ENCODE results near the gene CFAP161.

CFAP161 gene

DNA sequence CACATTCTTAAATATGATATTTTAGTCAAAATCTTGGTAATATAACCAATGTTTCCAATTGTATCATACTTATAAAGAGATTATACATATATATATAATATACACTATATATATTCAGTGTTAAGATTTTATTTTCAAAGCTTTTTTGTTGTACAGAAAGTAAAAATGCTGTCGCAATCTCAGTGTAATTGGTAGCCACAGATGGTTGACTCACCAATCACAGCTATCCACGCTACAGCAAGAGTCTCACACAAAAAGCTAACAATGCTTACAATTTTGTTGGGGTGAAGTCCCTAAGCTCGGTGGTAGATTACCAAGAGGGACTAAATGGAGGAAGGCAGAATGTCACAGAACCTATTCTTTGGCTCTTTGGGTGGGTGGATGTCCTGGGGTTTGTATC is 16.9 kb upstream of the CFAP161 start:
- TF ChIP-seq, protein P1, sequence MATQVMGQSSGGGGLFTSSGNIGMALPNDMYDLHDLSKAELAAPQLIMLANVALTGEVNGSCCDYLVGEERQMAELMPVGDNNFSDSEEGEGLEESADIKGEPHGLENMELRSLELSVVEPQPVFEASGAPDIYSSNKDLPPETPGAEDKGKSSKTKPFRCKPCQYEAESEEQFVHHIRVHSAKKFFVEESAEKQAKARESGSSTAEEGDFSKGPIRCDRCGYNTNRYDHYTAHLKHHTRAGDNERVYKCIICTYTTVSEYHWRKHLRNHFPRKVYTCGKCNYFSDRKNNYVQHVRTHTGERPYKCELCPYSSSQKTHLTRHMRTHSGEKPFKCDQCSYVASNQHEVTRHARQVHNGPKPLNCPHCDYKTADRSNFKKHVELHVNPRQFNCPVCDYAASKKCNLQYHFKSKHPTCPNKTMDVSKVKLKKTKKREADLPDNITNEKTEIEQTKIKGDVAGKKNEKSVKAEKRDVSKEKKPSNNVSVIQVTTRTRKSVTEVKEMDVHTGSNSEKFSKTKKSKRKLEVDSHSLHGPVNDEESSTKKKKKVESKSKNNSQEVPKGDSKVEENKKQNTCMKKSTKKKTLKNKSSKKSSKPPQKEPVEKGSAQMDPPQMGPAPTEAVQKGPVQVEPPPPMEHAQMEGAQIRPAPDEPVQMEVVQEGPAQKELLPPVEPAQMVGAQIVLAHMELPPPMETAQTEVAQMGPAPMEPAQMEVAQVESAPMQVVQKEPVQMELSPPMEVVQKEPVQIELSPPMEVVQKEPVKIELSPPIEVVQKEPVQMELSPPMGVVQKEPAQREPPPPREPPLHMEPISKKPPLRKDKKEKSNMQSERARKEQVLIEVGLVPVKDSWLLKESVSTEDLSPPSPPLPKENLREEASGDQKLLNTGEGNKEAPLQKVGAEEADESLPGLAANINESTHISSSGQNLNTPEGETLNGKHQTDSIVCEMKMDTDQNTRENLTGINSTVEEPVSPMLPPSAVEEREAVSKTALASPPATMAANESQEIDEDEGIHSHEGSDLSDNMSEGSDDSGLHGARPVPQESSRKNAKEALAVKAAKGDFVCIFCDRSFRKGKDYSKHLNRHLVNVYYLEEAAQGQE (IDR thresholded peaks at IDR 0.05; ENCODE audit: insufficient read depth in 1 of 2, low read depth in 2 of 2, low read length in 2 of 2) = no peak
- TF ChIP-seq POLR2AphosphoS5 (IDR thresholded peaks at IDR 0.05; ENCODE audit: low read depth, low read length) (no peak), TAF1 (IDR thresholded peaks at IDR 0.05; ENCODE audit: borderline replicate concordance, insufficient read depth, low read length) (no peak)

DNA sequence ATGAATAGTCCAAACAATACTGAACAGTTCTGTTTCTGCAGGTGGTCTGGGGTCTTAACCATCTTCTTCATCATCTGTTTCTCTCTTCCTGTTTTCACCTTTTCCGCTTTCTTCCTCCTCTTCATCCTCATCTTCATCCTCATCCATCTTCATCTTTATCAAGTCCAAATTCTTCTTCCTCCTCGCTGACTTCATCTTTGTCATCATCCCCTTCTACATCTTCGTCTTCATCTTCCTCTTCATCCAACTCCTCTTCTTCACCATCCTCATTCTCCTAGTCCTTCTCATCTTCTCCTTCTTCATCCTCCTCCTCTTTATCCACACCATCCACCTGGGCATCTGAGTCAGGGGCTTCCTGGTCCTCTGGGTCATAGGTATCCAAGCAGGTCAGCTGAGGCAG is 16.5 kb upstream of the CFAP161 start:
- TF ChIP-seq POLR2AphosphoS5 (IDR thresholded peaks at IDR 0.05; ENCODE audit: low read depth, low read length) = no peak
- no peak for TF ChIP-seq FOXP2 (optimal IDR thresholded peaks at IDR 0.05; ENCODE audit: borderline replicate concordance, extremely low read depth, extremely low read length, insufficient read depth)
- no peak for TF ChIP-seq TAF1 (IDR thresholded peaks at IDR 0.05; ENCODE audit: borderline replicate concordance, insufficient read depth, low read length)
- TF ChIP-seq, protein P1 (IDR thresholded peaks at IDR 0.05; ENCODE audit: insufficient read depth in 1 of 2, low read depth in 2 of 2, low read length in 2 of 2) = no peak
- TF ChIP-seq SIN3A (IDR thresholded peaks at IDR 0.05; ENCODE audit: borderline replicate concordance, insufficient read depth, low read length) = no peak

DNA sequence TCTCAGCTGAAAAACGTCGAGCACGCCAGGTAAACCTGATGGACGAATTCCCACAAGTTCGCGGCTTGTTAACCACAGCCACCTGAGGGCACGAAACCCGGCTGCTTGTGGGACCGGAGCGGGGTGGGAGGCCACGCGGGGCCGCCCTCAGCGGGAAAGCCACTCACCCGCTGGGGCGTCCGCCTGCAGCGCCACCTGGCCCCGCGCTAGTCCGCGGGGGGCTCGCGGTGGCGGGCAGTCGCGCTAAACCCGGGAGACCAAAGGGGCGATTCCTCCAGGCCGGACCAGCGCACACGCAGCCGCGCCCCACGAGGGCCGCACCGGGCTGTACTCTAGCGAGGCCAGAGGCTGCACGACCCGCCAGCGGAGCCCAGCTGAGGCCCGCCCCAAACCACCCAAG is 15.7 kb upstream of the CFAP161 start:
- TF ChIP-seq FOXP2 (optimal IDR thresholded peaks at IDR 0.05; ENCODE audit: borderline replicate concordance, extremely low read depth, extremely low read length, insufficient read depth) (no peak), TAF1 (IDR thresholded peaks at IDR 0.05; ENCODE audit: borderline replicate concordance, insufficient read depth, low read length) (no peak), POLR2AphosphoS5 (IDR thresholded peaks at IDR 0.05; ENCODE audit: low read depth, low read length) (no peak), SIN3A (IDR thresholded peaks at IDR 0.05; ENCODE audit: borderline replicate concordance, insufficient read depth, low read length) (no peak)
- TF ChIP-seq, protein P1 (IDR thresholded peaks at IDR 0.05; ENCODE audit: insufficient read depth in 1 of 2, low read depth in 2 of 2, low read length in 2 of 2) = no peak

DNA sequence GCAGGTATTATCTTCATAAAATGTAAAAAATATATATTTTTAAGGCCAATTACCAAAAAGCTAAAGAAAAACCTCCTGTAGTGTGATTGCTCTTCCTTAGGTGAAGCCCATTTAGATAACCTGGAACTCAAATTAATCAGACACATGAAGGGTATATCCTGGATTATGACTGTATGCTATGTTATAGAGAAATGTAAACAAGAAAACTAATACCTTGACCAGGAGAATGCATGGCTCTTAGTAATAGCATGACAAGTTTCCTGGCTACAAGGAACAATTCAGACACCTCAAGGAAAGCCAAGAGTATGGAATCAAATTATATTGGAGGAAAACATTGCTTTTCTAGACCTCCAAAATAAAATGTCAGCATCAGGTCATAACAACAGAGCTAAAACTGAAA is 14.0 kb upstream of the CFAP161 start:
- TF ChIP-seq TAF1 (IDR thresholded peaks at IDR 0.05; ENCODE audit: borderline replicate concordance, insufficient read depth, low read length) = no peak
- TF ChIP-seq FOXP2 (optimal IDR thresholded peaks at IDR 0.05; ENCODE audit: borderline replicate concordance, extremely low read depth, extremely low read length, insufficient read depth) = no peak
- TF ChIP-seq, protein P1 (IDR thresholded peaks at IDR 0.05; ENCODE audit: insufficient read depth in 1 of 2, low read depth in 2 of 2, low read length in 2 of 2) = no peak
- TF ChIP-seq SIN3A (IDR thresholded peaks at IDR 0.05; ENCODE audit: borderline replicate concordance, insufficient read depth, low read length) = no peak
- no peak for TF ChIP-seq POLR2AphosphoS5 (IDR thresholded peaks at IDR 0.05; ENCODE audit: low read depth, low read length)

DNA sequence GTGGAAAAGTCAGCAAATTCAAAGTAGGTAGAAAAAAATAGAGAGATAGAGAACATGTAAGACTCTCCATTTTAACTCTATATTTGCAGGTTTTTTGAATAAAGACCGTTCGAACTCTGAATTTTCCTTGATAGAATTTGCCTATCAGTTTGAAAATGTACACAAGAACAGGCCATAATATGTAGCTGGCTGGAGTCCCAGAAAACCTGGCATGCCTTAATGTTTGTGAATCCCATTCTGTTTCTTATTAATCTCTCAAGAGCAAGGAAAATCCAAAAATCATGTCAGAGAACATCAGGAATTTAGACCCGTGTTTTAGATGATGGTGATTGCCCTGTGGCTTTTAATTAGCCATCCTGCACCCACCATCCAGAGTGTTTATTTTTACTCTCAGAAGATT is 7.2 kb upstream of the CFAP161 start:
- TF ChIP-seq SIN3A (IDR thresholded peaks at IDR 0.05; ENCODE audit: borderline replicate concordance, insufficient read depth, low read length) = no peak
- TF ChIP-seq POLR2AphosphoS5 (IDR thresholded peaks at IDR 0.05; ENCODE audit: low read depth, low read length) = no peak
- TF ChIP-seq TAF1 (IDR thresholded peaks at IDR 0.05; ENCODE audit: borderline replicate concordance, insufficient read depth, low read length) = no peak
- TF ChIP-seq FOXP2 (optimal IDR thresholded peaks at IDR 0.05; ENCODE audit: borderline replicate concordance, extremely low read depth, extremely low read length, insufficient read depth) = no peak
- TF ChIP-seq, protein P1 (IDR thresholded peaks at IDR 0.05; ENCODE audit: insufficient read depth in 1 of 2, low read depth in 2 of 2, low read length in 2 of 2) = no peak
